Measurements from ENCODE around the gene MRPL54. TPM values are rescaled to one million over a fixed set of nuclear protein-coding genes. Genes with fewer than 3 reads are reported as not detected.

MRPL54 gene
- total RNA-seq, 4 donors from 2014 or later = 31.8 to 90.1 (median 76.3) TPM

- WGBS, 2 donors (ENCODE audit: low coverage in 1 of 2) = 89 to 93% methylated on average over 6 to 7 of the region's 7 CpGs
- no peak for ATAC-seq
- peaks cover 0 to 57% of the 10 kb centered on the region in 2 donors for H3K36me3 ChIP-seq
Observed at GRCh38 chr19:3768748-3769099, 6.2 kb downstream of the MRPL54 start.

GRCh38 chr19:3769494-3769893 is 7.0 kb downstream of the MRPL54 start:
- WGBS, 2 donors (ENCODE audit: low coverage in 1 of 2) = no CpG with 5 or more reads among the region's 17 CpGs
- no peak for ATAC-seq
- no peak for TF ChIP-seq POLR2AphosphoS5 (IDR thresholded peaks at IDR 0.05)
- no peak for TF ChIP-seq CTCF (IDR thresholded peaks at IDR 0.05)
- no peak for TF ChIP-seq EP300 (IDR thresholded peaks at IDR 0.05)
- TF ChIP-seq POLR2A (IDR thresholded peaks at IDR 0.05) = no peak
- Histone ChIP-seq H3K9me3 (no peaks in the 10 kb centered on the region), H3K4me3 (no peak overlapping the region), H3K36me3 (peaks cover 0 to 57% of the 10 kb centered on the region in 2 donors), H3K27ac (no peak overlapping the region), H3K4me1 (no peaks in the 10 kb centered on the region), H3K27me3 (peaks cover 11% of the 10 kb centered on the region)

More at GRCh38 chr19:3768748-3769099, 6.2 kb downstream of the MRPL54 start:
- TF ChIP-seq EP300 (IDR thresholded peaks at IDR 0.05) (no peak), CTCF (IDR thresholded peaks at IDR 0.05) (no peak), POLR2AphosphoS5 (IDR thresholded peaks at IDR 0.05) (no peak), POLR2A (IDR thresholded peaks at IDR 0.05) (no peak)
- no peak overlapping the region for H3K27ac ChIP-seq
- peaks cover 11% of the 10 kb centered on the region for H3K27me3 ChIP-seq
- H3K9me3 ChIP-seq = no peaks in the 10 kb centered on the region
- H3K4me1 ChIP-seq = peaks cover 0 to 6% (median 0%) of the 10 kb centered on the region in 3 donors
- no peak overlapping the region for H3K4me3 ChIP-seq

- Histone ChIP-seq H3K27me3 (peaks cover 11% of the 10 kb centered on the region), H3K4me1 (no peaks in the 10 kb centered on the region), H3K36me3 (peaks cover 0 to 51% of the 10 kb centered on the region in 2 donors), H3K4me3 (no peak overlapping the region), H3K9me3 (no peaks in the 10 kb centered on the region), H3K27ac (no peak overlapping the region)
- WGBS, 2 donors (ENCODE audit: low coverage in 1 of 2) = 70% methylated on average over 2 of the region's 53 CpGs; no CpG with 5 or more reads in 1 of the 2 donors
- ATAC-seq = peak; percentile 13
- TF ChIP-seq EP300 (IDR thresholded peaks at IDR 0.05) = no peak
- TF ChIP-seq POLR2AphosphoS5 (IDR thresholded peaks at IDR 0.05) = no peak
- TF ChIP-seq CTCF (IDR thresholded peaks at IDR 0.05) = no peak
- no peak for TF ChIP-seq POLR2A (IDR thresholded peaks at IDR 0.05)
Observed at GRCh38 chr19:3770136-3770999, 7.9 kb downstream of the MRPL54 start.

- WGBS, 2 donors (ENCODE audit: low coverage in 1 of 2) = 26 to 40% methylated on average over 2 to 4 of the region's 35 CpGs
- Histone ChIP-seq H3K27me3 (peaks cover 11% of the 10 kb centered on the region), H3K4me3 (no peak overlapping the region), H3K36me3 (peaks cover 0 to 43% of the 10 kb centered on the region in 2 donors), H3K9me3 (no peaks in the 10 kb centered on the region), H3K27ac (no peak overlapping the region), H3K4me1 (no peaks in the 10 kb centered on the region)
- no peak for ATAC-seq
- no peak for TF ChIP-seq POLR2A (IDR thresholded peaks at IDR 0.05)
- no peak for TF ChIP-seq CTCF (IDR thresholded peaks at IDR 0.05)
- TF ChIP-seq POLR2AphosphoS5 (IDR thresholded peaks at IDR 0.05) = no peak
- TF ChIP-seq EP300 (IDR thresholded peaks at IDR 0.05) = no peak
Observed at GRCh38 chr19:3771000-3771905, 8.8 kb downstream of the MRPL54 start.

Data from gastroesophageal sphincter (tissue), 4 donors.